AG10803 (cell line): ENCODE results near the gene KRT84.

ENCODE experiments used
- DNase-seq: peaks from one replicate; pipeline ENCODE4 v3.0.0; 2010; ENCODE audit warnings: low read depth
- H3K4me3 ChIP-seq: 2 replicates; pipeline ENCODE4 v1.5.1; 2011; ENCODE audit warnings: mild to moderate bottlenecking, low read length, control low read depth
- CTCF ChIP-seq: conservative IDR thresholded peaks from 2 replicates; pipeline ENCODE4 v1.5.1; 2011; ENCODE audit warnings: mild to moderate bottlenecking, low read length, control low read depth, inconsistent platforms

KRT84 gene

DNA sequence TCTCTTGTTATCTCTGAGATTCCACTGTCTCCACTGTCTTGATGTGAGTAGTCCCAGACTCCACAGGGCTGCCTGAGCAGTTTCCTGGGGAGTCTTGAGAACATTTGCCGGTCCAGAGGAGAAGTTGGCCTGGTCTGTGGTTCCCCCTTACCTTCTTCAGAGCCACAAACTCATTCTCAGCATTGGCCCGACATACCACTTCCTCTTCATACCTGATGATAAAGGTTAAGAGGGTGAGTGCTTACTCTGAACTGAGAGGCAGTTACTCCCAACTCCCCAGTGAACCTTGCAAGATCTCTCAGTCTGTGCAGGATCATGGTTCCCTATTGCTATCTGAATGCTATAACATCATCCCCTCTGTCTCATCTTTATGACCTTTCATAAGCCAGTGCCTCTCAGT lies 2.6 kb downstream of the KRT84 start:
- DNase-seq: no peak
- no peak for TF ChIP-seq CTCF
- no peak overlapping the region for H3K4me3 ChIP-seq

- no peak for TF ChIP-seq CTCF
- H3K4me3 ChIP-seq: no peak overlapping the region
- DNase-seq: no peak
These were observed 4.2 kb downstream of the KRT84 start for GRCh38 chr12:52381206-52381605.

DNA sequence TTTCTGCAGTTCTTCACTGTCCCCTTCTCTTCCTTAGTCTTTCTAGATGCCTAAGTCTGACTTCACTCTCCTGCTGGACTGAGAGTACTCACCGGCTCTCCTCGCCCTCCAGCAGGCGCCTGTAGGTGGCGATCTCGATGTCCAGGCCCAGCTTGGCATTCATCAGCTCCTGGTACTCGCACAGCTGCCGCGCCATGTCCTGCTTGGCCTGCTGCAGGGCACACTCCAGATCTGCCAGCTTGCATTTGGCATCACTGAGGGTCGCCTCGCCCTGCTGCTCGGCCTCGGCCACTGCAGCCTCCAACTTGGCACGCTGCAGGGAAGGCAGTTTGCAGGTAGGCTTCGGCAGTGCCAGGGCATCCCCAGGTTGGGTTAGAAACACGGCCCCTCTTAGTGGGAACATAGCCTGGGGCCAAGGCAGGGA lies 5.2 kb downstream of the KRT84 start:
- peak; percentile 27 for DNase-seq
- TF ChIP-seq CTCF: peak; percentile 65
- H3K4me3 ChIP-seq: no peak overlapping the region

DNA sequence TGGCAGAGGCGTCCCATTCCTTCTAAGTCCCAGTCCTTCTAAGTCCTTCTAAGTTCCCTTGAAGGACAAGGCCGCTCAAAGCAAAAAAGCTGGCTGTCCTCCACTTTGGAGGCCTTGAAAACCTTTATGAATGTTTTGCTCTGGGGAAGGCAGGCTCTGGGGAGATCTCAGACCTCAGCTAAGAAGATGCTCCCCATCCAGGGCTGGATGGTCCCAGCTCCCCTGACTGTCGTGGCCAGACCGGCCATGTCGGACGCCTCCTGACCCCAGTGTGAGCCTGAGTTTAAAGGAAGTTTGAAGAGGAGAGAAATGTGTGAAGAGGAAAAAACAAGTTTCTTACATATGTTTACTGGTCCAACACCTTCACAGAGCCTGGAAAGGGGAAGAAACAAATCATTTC lies 5.9 kb downstream of the KRT84 start:
- no peak for TF ChIP-seq CTCF

DNA sequence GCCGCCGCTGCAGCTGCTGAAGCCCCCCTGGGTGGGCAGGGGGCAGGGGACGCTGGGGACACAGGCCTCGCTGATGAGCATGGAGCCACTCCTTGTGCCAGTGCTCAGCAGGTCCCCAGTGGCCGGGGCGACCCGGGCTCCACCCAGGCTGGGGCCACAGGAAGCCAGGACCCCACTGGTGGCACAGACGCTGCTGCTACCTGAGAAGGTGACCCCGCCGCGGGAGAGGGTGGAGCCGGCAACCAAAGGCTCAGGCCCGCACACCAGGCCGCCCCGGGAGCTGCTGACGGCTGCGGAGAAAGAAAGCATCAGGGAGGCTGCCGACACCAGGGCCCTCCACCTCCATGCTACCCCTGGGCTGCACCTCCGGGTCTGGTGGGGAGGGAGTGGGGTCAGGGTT lies 7.4 kb downstream of the KRT84 start:
- TF ChIP-seq CTCF: no peak
- no peak overlapping the region for H3K4me3 ChIP-seq
- no peak for DNase-seq

More for the DNA sequence above, 5.9 kb downstream of the KRT84 start:
- no peak for DNase-seq
- no peak overlapping the region for H3K4me3 ChIP-seq

DNA sequence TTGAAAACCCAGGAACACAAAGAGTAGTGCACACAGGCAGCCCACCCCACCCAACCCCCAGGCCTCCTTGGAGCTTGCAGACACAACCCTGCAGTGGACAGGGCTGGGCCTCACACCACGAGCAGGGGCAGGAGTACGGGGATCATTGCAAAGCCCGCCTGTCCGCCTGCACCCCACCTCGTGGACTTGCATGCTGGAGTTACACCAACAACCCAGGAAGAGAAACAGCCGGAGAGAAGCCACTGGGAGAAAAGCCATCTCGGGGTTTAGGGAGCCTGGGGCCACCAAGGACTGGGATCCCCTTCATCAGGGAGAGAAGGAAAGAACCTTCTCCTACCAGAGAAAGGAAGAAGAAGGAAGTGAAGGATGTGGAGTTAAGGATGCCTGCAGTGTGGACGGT lies 8.2 kb downstream of the KRT84 start:
- no peak for DNase-seq
- no peak for TF ChIP-seq CTCF
- H3K4me3 ChIP-seq: no peak overlapping the region

GRCh38 chr12:52372216-52373154 lies 13.0 kb downstream of the KRT84 start:
- DNase-seq: peak; percentile 91
- H3K4me3 ChIP-seq: no peak overlapping the region
- TF ChIP-seq CTCF: peak; percentile 95
